GM12878 (cell line): Measurements from ENCODE around the gene C1orf21. TPM values are rescaled to one million over a fixed set of nuclear protein-coding genes. Genes with fewer than 3 reads are reported as not detected.

ENCODE experiments used
- ATAC-seq: fragments of 200-7000 bp; cut with Tn5 transposase; 3 replicates; pipeline ENCODE4 v1.9.1; 2020; ENCODE audit warnings: mild to moderate bottlenecking, moderate library complexity
- BruUV-seq: library from RNA; stranded (reverse); fragments of 400-500 nt; replicated peaks from 2 replicates; lab custom pipeline; 2021; lab: Mats Ljungman, UMichigan
- CTCF ChIA-PET: fragments of 300-600 bp; sonication (Branson Sonifier 250); formaldehyde crosslinking; extraction: SDS; loops from one replicate; lab custom pipeline; 2021; ENCODE audit warnings: inconsistent platforms; lab: Yijun Ruan, JAX
- POLR2A ChIA-PET: fragments of 350-600 bp; formaldehyde crosslinking; extraction: SDS; loops from one replicate; lab custom pipeline; 2021; ENCODE audit warnings: inconsistent platforms; lab: Charles Lee
- RAD21 ChIA-PET: fragments of 300-600 bp; sonication (Branson Sonifier 250); formaldehyde crosslinking; loops from one replicate; lab custom pipeline; 2023; ENCODE audit warnings: antibody characterized with exemption; ENCODE audit not compliant: unreplicated experiment; lab: Charles Lee
- SMC1A ChIA-PET: fragments of 300-600 bp; sonication (Branson Sonifier 250); formaldehyde crosslinking; loops from one replicate; lab custom pipeline; 2023; ENCODE audit not compliant: unreplicated experiment, uncharacterized antibody; lab: Charles Lee
- DNase-seq: peaks from one replicate; pipeline ENCODE4 v3.0.0-alpha.2; 2011; ENCODE audit warnings: low read depth, low spot score
- FAIRE-seq: peaks from 3 replicates; lab custom pipeline; 2011; peaks lifted over from hg19 to GRCh38; lab: Jason Lieb, UNC
- H2AFZ ChIP-seq: 2 replicates; pipeline ENCODE4 v1.6.0; 2011; ENCODE audit warnings: low read depth, low read length, control low read depth; ENCODE audit not compliant: control insufficient read depth
- H3K27ac ChIP-seq: 2 replicates; pipeline ENCODE4 v1.5.1; 2011; ENCODE audit warnings: control low read depth; ENCODE audit not compliant: control insufficient read depth, insufficient read depth
- H3K27me3 ChIP-seq, 2 experiments: replicated peaks in 1 of 2; 2 replicates each; pipeline versions ENCODE4 v1.6.0 to v1.6.1; 2011; ENCODE audit warnings: low read length in 1 of 2; ENCODE audit not compliant: control insufficient read depth in 2 of 2, insufficient read depth in 2 of 2
- H3K36me3 ChIP-seq, 2 experiments: 2 replicates each; pipeline ENCODE4 v1.5.1; 2011; ENCODE audit warnings: low read length in 1 of 2; ENCODE audit not compliant: control insufficient read depth in 2 of 2, insufficient read depth in 2 of 2
- H3K4me1 ChIP-seq: 2 replicates; pipeline ENCODE4 v1.6.1; 2011; ENCODE audit warnings: mild to moderate bottlenecking, low read length, moderate library complexity, mixed read lengths; ENCODE audit not compliant: control insufficient read depth, insufficient read depth
- H3K4me2 ChIP-seq: 2 replicates; pipeline ENCODE4 v1.6.0; 2011; ENCODE audit warnings: control low read depth; ENCODE audit not compliant: control insufficient read depth, insufficient read depth
- H3K4me3 ChIP-seq: fragments of 200-600 bp; sonication (generic); 2 replicates; pipeline ENCODE4 v1.5.1; 2016
- H3K79me2 ChIP-seq: 2 replicates; pipeline ENCODE4 v1.6.0; 2011; ENCODE audit warnings: low read length; ENCODE audit not compliant: control insufficient read depth, insufficient read depth
- H3K9ac ChIP-seq: 2 replicates; pipeline ENCODE4 v1.8.0; 2011; ENCODE audit warnings: low read length, control low read depth, mixed read lengths; ENCODE audit not compliant: control insufficient read depth, insufficient read depth
- H3K9me3 ChIP-seq: replicated peaks from 3 replicates; pipeline ENCODE4 v1.5.1; 2011; ENCODE audit warnings: mild to moderate bottlenecking, low read length; ENCODE audit not compliant: control insufficient read depth, insufficient read depth
- H4K20me1 ChIP-seq: 2 replicates; pipeline ENCODE4 v1.6.0; 2011; ENCODE audit not compliant: control insufficient read depth, insufficient read depth
- ASH2L ChIP-seq: fragments of 300-600, 200-600 bp; sonication (generic); IDR thresholded peaks from 2 replicates; pipeline ENCODE4 v1.6.1; 2017; ENCODE audit warnings: low read depth, mild to moderate bottlenecking, borderline replicate concordance
- E2F8 ChIP-seq: fragments of 450-650 bp; IDR thresholded peaks from 2 replicates; pipeline ENCODE4 v1.6.1; 2018; ENCODE audit warnings: mild to moderate bottlenecking, low read depth, moderate library complexity; ENCODE audit not compliant: partially characterized antibody
- ELK1 ChIP-seq: IDR thresholded peaks from 2 replicates; pipeline ENCODE4 v1.6.1; 2012; ENCODE audit warnings: low read depth, low read length, improper control_type of control experiment
- ESRRA ChIP-seq: IDR thresholded peaks from 2 replicates; pipeline ENCODE4 v1.6.1; 2012; ENCODE audit warnings: mild to moderate bottlenecking, low read length, improper control_type of control experiment
- POU2F2 ChIP-seq: IDR thresholded peaks from 3 replicates; pipeline ENCODE4 v1.6.1; 2011; ENCODE audit warnings: low read depth, mild to moderate bottlenecking, low read length, borderline replicate concordance
- WGBS: methylation state at CpG from one replicate; pipeline ENCODE4 v1.1.6; 2016; ENCODE audit warnings: low lambda C conversion rate; ENCODE audit not compliant: insufficient replicate concordance, insufficient coverage; ENCODE audit errors: missing lambda C conversion rate; 5-methylcytosine and 5-hydroxymethylcytosine counted together
- in situ Hi-C: fragments of 300-500 bp; cut with MboI; formaldehyde crosslinking; loops from 9 replicates; pipeline ENCODE4 v1.14.3; 2018; ENCODE audit warnings: mixed read lengths
- intact Hi-C: fragments of 100-400 bp; cut with micrococcal nuclease; formaldehyde crosslinking; loops from one replicate; pipeline ENCODE4 v1.14.2; 2022; ENCODE audit not compliant: unreplicated experiment
- polyA plus RNA-seq, 11 experiments: library from polyadenylated mRNA; depleted of rRNA in 4 of 11; unstranded in 6 of 11; stranded (reverse) in 5 of 11; fragments of >200 nt; fragmentation: Nextera tagmentation in 4 of 11; fragmentation: Illumina TruSeq in 1 of 11; extraction: Ambion mirVana in 4 of 11; extraction: Trizol in 1 of 11; gene quantifications; 1 replicate in 1 of 11; 2 replicates in 10 of 11; pipeline versions ENCODE4 v1.2.1 to v1.2.3, GENCODE V29; 2011 to 2016; ENCODE audit warnings: inconsistent platforms in 2 of 11, missing spikeins in 2 of 11, low read depth in 1 of 11
- total RNA-seq, 4 experiments: library from RNA; depleted of rRNA in 3 of 4; stranded (reverse); fragments of >200 nt in 3 of 4; fragmentation: Illumina TruSeq in 1 of 4; extraction: Trizol in 1 of 4; gene quantifications; 2 replicates each; pipeline versions ENCODE4 v1.2.1 to v1.2.3, GENCODE V29; 2013 to 2021

The C1orf21 gene
- total and polyA plus RNA-seq, 10 of the 15 experiments (the other 5 are each of a cell fraction or from before 2014, with no cell fraction given) = 0.03 to 1.6 (median 0.17) TPM; not detected in 3

GRCh38 chr1:184447651-184448185 is 60.9 kb downstream of the C1orf21 start:
- no peaks in the 10 kb centered on the region for H3K27me3 ChIP-seq
- H3K27ac ChIP-seq = no peak overlapping the region
- no peak overlapping the region for H3K4me3 ChIP-seq
- H3K9me3 ChIP-seq = no peaks in the 10 kb centered on the region
- no peak overlapping the region for H3K4me2 ChIP-seq
- no peaks in the 10 kb centered on the region for H3K4me1 ChIP-seq
- H3K9ac ChIP-seq = no peak overlapping the region
- WGBS = 42% methylated on average over 6 of the region's 6 CpGs
- intact Hi-C loops = no loop called here
- FAIRE-seq (no peak), ATAC-seq (no peak), DNase-seq (no peak)
- ChIA-PET RAD21 (no interaction called here), CTCF (no interaction called here), SMC1A (interaction anchor here (0.7 kb wide), 1 partner anchor 370 kb away, joined by 3 read pairs; no protein-coding TSS in a partner anchor), POLR2A (no interaction called here)
- H3K79me2 ChIP-seq = no peaks in the 10 kb centered on the region
- in situ Hi-C loops = no loop called here
- H3K36me3 ChIP-seq = no peaks in the 10 kb centered on the region
- TF ChIP-seq ASH2L (no peak), POU2F2 (no peak), E2F8 (no peak), ELK1 (no peak), ESRRA (no peak)
- no TSS peak for BruUV-seq
- H2AFZ ChIP-seq = no peak overlapping the region
- no peaks in the 10 kb centered on the region for H4K20me1 ChIP-seq
